Measurements from ENCODE around the gene UGT1A4. TPM values are rescaled to one million over a fixed set of nuclear protein-coding genes. Genes with fewer than 3 reads are reported as not detected.

The UGT1A4 gene
- 1 to 10 TPM in 1 of 4 donors, under 1 TPM in 2, not detected in 1; 0.09 to 7.3 (median 0.66) TPM for polyA plus RNA-seq
- long read RNA-seq, donor 1 = 0 reads
- long read RNA-seq, donor 2 = 0 reads
- long read RNA-seq, donor 3 = 0 reads
- long read RNA-seq, donor 4 = 0 reads
- long read RNA-seq, donor 5 = 0 reads
- long read RNA-seq, donor 6 = 0 reads
- long read RNA-seq, donor 7 = 0 reads
- long read RNA-seq, donor 8 = 0 reads
- long read RNA-seq, donor 9 = 0 reads
- long read RNA-seq, donor 10 = 0 reads

DNA sequence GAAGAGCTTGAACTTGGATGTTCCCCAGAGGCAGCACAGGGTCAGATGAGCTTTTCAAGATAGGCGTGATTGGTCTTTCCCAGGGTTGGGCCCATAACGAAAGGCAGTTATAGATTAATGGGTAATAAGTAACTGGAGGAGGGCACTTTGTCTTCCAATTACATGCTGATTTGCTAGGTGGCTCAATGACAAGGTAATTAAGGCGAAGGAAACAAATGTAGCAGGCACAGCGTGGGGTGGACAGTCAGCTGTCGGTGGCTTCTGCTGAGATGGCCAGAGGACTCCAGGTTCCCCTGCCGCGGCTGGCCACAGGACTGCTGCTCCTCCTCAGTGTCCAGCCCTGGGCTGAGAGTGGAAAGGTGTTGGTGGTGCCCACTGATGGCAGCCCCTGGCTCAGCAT, at the start of gene UGT1A4:
Gene UGT1A4, plus strand, starts transcription at position 185 of the 400 bp plus-strand sequence. Its CDS starts 85 bp downstream, at position 270.
- FAIRE-seq (no peak), DNase-seq (peak; percentile 46 to 55)
- Histone ChIP-seq H3K36me3 (ENCODE audit: control insufficient read depth in 3 of 3, insufficient read depth in 2 of 3, low read depth in 1 of 3, low read length in 3 of 3) (no peaks in the 10 kb centered on the region), H3K4me1 (ENCODE audit: control insufficient read depth in 3 of 3, insufficient read depth in 2 of 3, low read depth in 1 of 3, low read length in 2 of 3) (peaks cover 0 to 6% (median 3%) of the 10 kb centered on the region in 3 donors), H3K4me3 (ENCODE audit: low read depth in 1 of 3, low read length in 3 of 3) (peak within 1 kb of the TSS in 1 of 3 donors; percentile 33), H3K27ac (ENCODE audit: low read depth in 1 of 3, low read length in 2 of 3) (no peak within 1 kb of the TSS), H3K27me3 (ENCODE audit: control insufficient read depth in 3 of 3, insufficient read depth in 3 of 3, low read length in 3 of 3) (no peaks in the 10 kb centered on the region), H3K9me3 (ENCODE audit: control insufficient read depth in 2 of 2, insufficient read depth in 1 of 2, low read depth in 1 of 2, low read length in 1 of 2) (no peaks in the 10 kb centered on the region)
- WGBS, 3 donors = 49 to 78% (median 61%) methylated on average over 7 of the region's 7 CpGs

- DNase-seq = no peak
- peaks cover 0 to 1% (median 0%) of the 10 kb centered on the region in 3 donors for H3K27me3 ChIP-seq (ENCODE audit: control insufficient read depth in 3 of 3, insufficient read depth in 3 of 3, low read length in 3 of 3)
- no peaks in the 10 kb centered on the region for H3K36me3 ChIP-seq (ENCODE audit: control insufficient read depth in 3 of 3, insufficient read depth in 2 of 3, low read depth in 1 of 3, low read length in 3 of 3)
- no peaks in the 10 kb centered on the region for H3K9me3 ChIP-seq (ENCODE audit: control insufficient read depth in 2 of 2, insufficient read depth in 1 of 2, low read depth in 1 of 2, low read length in 1 of 2)
- WGBS, 3 donors = 84 to 92% (median 90%) methylated on average over 5 of the region's 5 CpGs
- no peak within 1 kb of the TSS for H3K4me3 ChIP-seq (ENCODE audit: low read depth in 1 of 3, low read length in 3 of 3)
- FAIRE-seq = no peak
- no peaks in the 10 kb centered on the region for H3K4me1 ChIP-seq (ENCODE audit: control insufficient read depth in 3 of 3, insufficient read depth in 2 of 3, low read depth in 1 of 3, low read length in 2 of 3)
- H3K27ac ChIP-seq (ENCODE audit: low read depth in 1 of 3, low read length in 2 of 3) = no peak within 1 kb of the TSS
These were observed 47.0 kb upstream of the UGT1A4 start, which contains the start of gene UGT1A9 for GRCh38 chr2:233671290-233672161. UGT1A9 (plus strand) TSS chr2:233671898; CDS start chr2:233671935, 37 bp downstream.

DNA sequence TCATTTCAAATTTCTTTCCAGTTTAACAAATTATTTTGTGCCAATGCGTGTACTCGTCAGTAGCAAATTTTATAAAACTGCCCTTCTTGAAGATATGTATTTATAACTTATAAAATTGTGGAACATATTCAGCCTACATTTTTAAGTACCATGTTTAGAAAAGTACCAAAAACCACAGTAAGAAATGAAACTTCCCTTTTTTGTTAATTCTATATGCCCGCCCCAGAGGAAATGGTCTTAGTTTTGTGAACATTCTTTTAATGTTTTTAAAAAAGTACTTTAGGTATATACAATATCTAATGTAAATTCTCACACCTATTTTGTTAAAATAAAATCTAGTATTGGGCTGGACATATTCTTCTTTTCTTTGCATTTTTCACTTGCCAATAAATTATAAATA, 45.6 kb upstream of the UGT1A4 start:
- Histone ChIP-seq H3K9me3 (ENCODE audit: control insufficient read depth in 2 of 2, insufficient read depth in 1 of 2, low read depth in 1 of 2, low read length in 1 of 2) (no peaks in the 10 kb centered on the region), H3K36me3 (ENCODE audit: control insufficient read depth in 3 of 3, insufficient read depth in 2 of 3, low read depth in 1 of 3, low read length in 3 of 3) (no peaks in the 10 kb centered on the region), H3K4me1 (ENCODE audit: control insufficient read depth in 3 of 3, insufficient read depth in 2 of 3, low read depth in 1 of 3, low read length in 2 of 3) (no peaks in the 10 kb centered on the region), H3K27ac (ENCODE audit: low read depth in 1 of 3, low read length in 2 of 3) (no peak overlapping the region), H3K4me3 (ENCODE audit: low read depth in 1 of 3, low read length in 3 of 3) (no peak overlapping the region), H3K27me3 (ENCODE audit: control insufficient read depth in 3 of 3, insufficient read depth in 3 of 3, low read length in 3 of 3) (peaks cover 0 to 1% (median 0%) of the 10 kb centered on the region in 3 donors)
- FAIRE-seq (peak; percentile 55), DNase-seq (no peak)
- WGBS, 3 donors = 73 to 83% (median 82%) methylated on average over 3 of the region's 3 CpGs

DNA sequence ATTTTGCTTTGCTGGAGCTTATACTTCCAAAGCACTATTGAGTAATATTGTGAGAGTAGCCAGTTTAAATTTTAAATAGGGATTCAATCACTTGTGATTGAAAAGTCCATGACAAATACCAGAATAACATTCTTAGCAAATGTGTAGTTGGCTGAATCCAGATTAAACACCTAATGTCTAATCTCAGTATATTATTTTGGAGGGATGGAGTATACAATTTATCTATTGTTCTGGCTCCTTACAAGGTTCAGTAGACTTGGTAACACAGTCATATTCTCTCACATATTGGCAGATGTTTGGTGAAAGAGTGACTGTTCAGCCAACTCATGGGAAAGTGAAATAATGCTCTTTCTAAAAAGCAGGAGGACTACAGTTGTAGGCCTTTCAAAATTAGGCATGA, 44.6 kb upstream of the UGT1A4 start:
- no peak overlapping the region for H3K4me3 ChIP-seq (ENCODE audit: low read depth in 1 of 3, low read length in 3 of 3)
- no peaks in the 10 kb centered on the region for H3K4me1 ChIP-seq (ENCODE audit: control insufficient read depth in 3 of 3, insufficient read depth in 2 of 3, low read depth in 1 of 3, low read length in 2 of 3)
- FAIRE-seq (no peak), DNase-seq (no peak)
- no peaks in the 10 kb centered on the region for H3K9me3 ChIP-seq (ENCODE audit: control insufficient read depth in 2 of 2, insufficient read depth in 1 of 2, low read depth in 1 of 2, low read length in 1 of 2)
- peaks cover 0 to 1% (median 0%) of the 10 kb centered on the region in 3 donors for H3K27me3 ChIP-seq (ENCODE audit: control insufficient read depth in 3 of 3, insufficient read depth in 3 of 3, low read length in 3 of 3)
- no peaks in the 10 kb centered on the region for H3K36me3 ChIP-seq (ENCODE audit: control insufficient read depth in 3 of 3, insufficient read depth in 2 of 3, low read depth in 1 of 3, low read length in 3 of 3)
- no peak overlapping the region for H3K27ac ChIP-seq (ENCODE audit: low read depth in 1 of 3, low read length in 2 of 3)

DNA sequence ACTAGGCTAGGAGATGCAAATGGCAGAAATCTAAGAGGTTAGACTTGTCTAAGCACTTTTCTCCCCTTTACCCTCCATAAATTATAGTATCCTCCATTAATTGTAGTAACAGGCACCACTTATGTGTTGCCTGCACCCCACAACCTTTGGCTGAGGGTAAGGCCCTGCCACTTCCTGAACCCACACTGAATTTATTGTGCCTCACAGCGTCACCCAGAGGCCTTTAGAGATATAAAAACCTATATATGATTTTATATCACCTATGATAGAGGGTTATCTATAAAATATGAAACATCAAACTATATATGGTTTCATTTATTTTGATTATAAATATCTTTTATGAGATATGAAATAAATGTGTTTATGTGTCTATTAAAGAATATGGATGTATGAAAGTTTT, 44.2 kb upstream of the UGT1A4 start:
- Histone ChIP-seq H3K27ac (ENCODE audit: low read depth in 1 of 3, low read length in 2 of 3) (no peak overlapping the region), H3K4me3 (ENCODE audit: low read depth in 1 of 3, low read length in 3 of 3) (no peak overlapping the region), H3K27me3 (ENCODE audit: control insufficient read depth in 3 of 3, insufficient read depth in 3 of 3, low read length in 3 of 3) (peaks cover 0 to 1% (median 0%) of the 10 kb centered on the region in 3 donors), H3K36me3 (ENCODE audit: control insufficient read depth in 3 of 3, insufficient read depth in 2 of 3, low read depth in 1 of 3, low read length in 3 of 3) (no peaks in the 10 kb centered on the region), H3K4me1 (ENCODE audit: control insufficient read depth in 3 of 3, insufficient read depth in 2 of 3, low read depth in 1 of 3, low read length in 2 of 3) (no peaks in the 10 kb centered on the region), H3K9me3 (ENCODE audit: control insufficient read depth in 2 of 2, insufficient read depth in 1 of 2, low read depth in 1 of 2, low read length in 1 of 2) (no peaks in the 10 kb centered on the region)
- DNase-seq (no peak), FAIRE-seq (no peak)
- WGBS, 3 donors = 29 to 41% (median 39%) methylated on average over 1 of the region's 1 CpG

GRCh38 chr2:233674995-233675394, 43.5 kb upstream of the UGT1A4 start:
- FAIRE-seq (no peak), DNase-seq (no peak)
- WGBS, 3 donors = 60 to 73% (median 67%) methylated on average over 4 of the region's 4 CpGs
- Histone ChIP-seq H3K4me1 (ENCODE audit: control insufficient read depth in 3 of 3, insufficient read depth in 2 of 3, low read depth in 1 of 3, low read length in 2 of 3) (no peaks in the 10 kb centered on the region), H3K9me3 (ENCODE audit: control insufficient read depth in 2 of 2, insufficient read depth in 1 of 2, low read depth in 1 of 2, low read length in 1 of 2) (no peaks in the 10 kb centered on the region), H3K36me3 (ENCODE audit: control insufficient read depth in 3 of 3, insufficient read depth in 2 of 3, low read depth in 1 of 3, low read length in 3 of 3) (no peaks in the 10 kb centered on the region), H3K27ac (ENCODE audit: low read depth in 1 of 3, low read length in 2 of 3) (no peak overlapping the region), H3K4me3 (ENCODE audit: low read depth in 1 of 3, low read length in 3 of 3) (no peak overlapping the region), H3K27me3 (ENCODE audit: control insufficient read depth in 3 of 3, insufficient read depth in 3 of 3, low read length in 3 of 3) (peaks cover 0 to 1% (median 0%) of the 10 kb centered on the region in 3 donors)

DNA sequence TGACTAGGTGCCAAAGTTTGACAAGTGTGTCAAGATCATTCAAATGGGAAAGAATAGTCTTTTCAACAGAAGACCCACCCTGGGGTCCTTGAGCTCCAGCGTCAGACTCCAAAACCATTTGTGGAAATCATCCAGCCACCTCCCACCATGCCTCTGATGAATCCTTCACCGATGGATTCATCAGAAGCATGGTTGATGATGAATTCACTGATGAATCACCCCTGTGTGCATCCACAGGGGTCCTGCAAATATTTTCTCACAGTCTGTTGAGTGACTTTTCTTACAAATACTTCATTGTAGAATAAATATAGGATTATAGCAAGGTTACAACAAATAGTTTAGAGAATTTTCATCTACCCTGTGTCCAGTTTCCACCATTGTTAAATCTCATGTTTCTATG, 42.5 kb upstream of the UGT1A4 start:
- WGBS, 3 donors = 86 to 96% (median 92%) methylated on average over 2 of the region's 2 CpGs
- Histone ChIP-seq H3K27me3 (ENCODE audit: control insufficient read depth in 3 of 3, insufficient read depth in 3 of 3, low read length in 3 of 3) (peaks cover 0 to 1% (median 0%) of the 10 kb centered on the region in 3 donors), H3K4me3 (ENCODE audit: low read depth in 1 of 3, low read length in 3 of 3) (no peak overlapping the region), H3K36me3 (ENCODE audit: control insufficient read depth in 3 of 3, insufficient read depth in 2 of 3, low read depth in 1 of 3, low read length in 3 of 3) (no peaks in the 10 kb centered on the region), H3K27ac (ENCODE audit: low read depth in 1 of 3, low read length in 2 of 3) (no peak overlapping the region), H3K4me1 (ENCODE audit: control insufficient read depth in 3 of 3, insufficient read depth in 2 of 3, low read depth in 1 of 3, low read length in 2 of 3) (no peaks in the 10 kb centered on the region), H3K9me3 (ENCODE audit: control insufficient read depth in 2 of 2, insufficient read depth in 1 of 2, low read depth in 1 of 2, low read length in 1 of 2) (no peaks in the 10 kb centered on the region)
- FAIRE-seq (no peak), DNase-seq (no peak)

GRCh38 chr2:233679196-233679595, 39.3 kb upstream of the UGT1A4 start:
- no peaks in the 10 kb centered on the region for H3K9me3 ChIP-seq (ENCODE audit: control insufficient read depth in 2 of 2, insufficient read depth in 1 of 2, low read depth in 1 of 2, low read length in 1 of 2)
- no peaks in the 10 kb centered on the region for H3K4me1 ChIP-seq (ENCODE audit: control insufficient read depth in 3 of 3, insufficient read depth in 2 of 3, low read depth in 1 of 3, low read length in 2 of 3)
- no peak for FAIRE-seq
- WGBS, 3 donors = 74 to 80% (median 76%) methylated on average over 4 of the region's 4 CpGs
- DNase-seq = no peak
- no peaks in the 10 kb centered on the region for H3K36me3 ChIP-seq (ENCODE audit: control insufficient read depth in 3 of 3, insufficient read depth in 2 of 3, low read depth in 1 of 3, low read length in 3 of 3)
- no peak overlapping the region for H3K27ac ChIP-seq (ENCODE audit: low read depth in 1 of 3, low read length in 2 of 3)
- H3K27me3 ChIP-seq (ENCODE audit: control insufficient read depth in 3 of 3, insufficient read depth in 3 of 3, low read length in 3 of 3) = peaks cover 0 to 2% (median 1%) of the 10 kb centered on the region in 3 donors
- H3K4me3 ChIP-seq (ENCODE audit: low read depth in 1 of 3, low read length in 3 of 3) = no peak overlapping the region

Measured in small intestine (tissue), 16 donors.